Vein endothelial cell (primary cell): Measurements from ENCODE around the gene PPP1R18. TPM values are rescaled to one million over a fixed set of nuclear protein-coding genes. Genes with fewer than 3 reads are reported as not detected.

Experiments used
- small RNA-seq: library from RNA; depleted of rRNA; stranded (forward); fragments of <200 nt; gene quantifications from one replicate; pipeline ENCODE3, GENCODE V24; 2012
- total RNA-seq: library from RNA; depleted of rRNA; stranded (reverse); fragments of >200 nt; gene quantifications from 2 replicates; pipeline ENCODE4 v1.2.3, GENCODE V29; 2012

Gene PPP1R18, protein sequence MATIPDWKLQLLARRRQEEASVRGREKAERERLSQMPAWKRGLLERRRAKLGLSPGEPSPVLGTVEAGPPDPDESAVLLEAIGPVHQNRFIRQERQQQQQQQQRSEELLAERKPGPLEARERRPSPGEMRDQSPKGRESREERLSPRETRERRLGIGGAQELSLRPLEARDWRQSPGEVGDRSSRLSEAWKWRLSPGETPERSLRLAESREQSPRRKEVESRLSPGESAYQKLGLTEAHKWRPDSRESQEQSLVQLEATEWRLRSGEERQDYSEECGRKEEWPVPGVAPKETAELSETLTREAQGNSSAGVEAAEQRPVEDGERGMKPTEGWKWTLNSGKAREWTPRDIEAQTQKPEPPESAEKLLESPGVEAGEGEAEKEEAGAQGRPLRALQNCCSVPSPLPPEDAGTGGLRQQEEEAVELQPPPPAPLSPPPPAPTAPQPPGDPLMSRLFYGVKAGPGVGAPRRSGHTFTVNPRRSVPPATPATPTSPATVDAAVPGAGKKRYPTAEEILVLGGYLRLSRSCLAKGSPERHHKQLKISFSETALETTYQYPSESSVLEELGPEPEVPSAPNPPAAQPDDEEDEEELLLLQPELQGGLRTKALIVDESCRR
- 98.0 and 103 TPM in 2 replicates for total RNA-seq

DNA sequence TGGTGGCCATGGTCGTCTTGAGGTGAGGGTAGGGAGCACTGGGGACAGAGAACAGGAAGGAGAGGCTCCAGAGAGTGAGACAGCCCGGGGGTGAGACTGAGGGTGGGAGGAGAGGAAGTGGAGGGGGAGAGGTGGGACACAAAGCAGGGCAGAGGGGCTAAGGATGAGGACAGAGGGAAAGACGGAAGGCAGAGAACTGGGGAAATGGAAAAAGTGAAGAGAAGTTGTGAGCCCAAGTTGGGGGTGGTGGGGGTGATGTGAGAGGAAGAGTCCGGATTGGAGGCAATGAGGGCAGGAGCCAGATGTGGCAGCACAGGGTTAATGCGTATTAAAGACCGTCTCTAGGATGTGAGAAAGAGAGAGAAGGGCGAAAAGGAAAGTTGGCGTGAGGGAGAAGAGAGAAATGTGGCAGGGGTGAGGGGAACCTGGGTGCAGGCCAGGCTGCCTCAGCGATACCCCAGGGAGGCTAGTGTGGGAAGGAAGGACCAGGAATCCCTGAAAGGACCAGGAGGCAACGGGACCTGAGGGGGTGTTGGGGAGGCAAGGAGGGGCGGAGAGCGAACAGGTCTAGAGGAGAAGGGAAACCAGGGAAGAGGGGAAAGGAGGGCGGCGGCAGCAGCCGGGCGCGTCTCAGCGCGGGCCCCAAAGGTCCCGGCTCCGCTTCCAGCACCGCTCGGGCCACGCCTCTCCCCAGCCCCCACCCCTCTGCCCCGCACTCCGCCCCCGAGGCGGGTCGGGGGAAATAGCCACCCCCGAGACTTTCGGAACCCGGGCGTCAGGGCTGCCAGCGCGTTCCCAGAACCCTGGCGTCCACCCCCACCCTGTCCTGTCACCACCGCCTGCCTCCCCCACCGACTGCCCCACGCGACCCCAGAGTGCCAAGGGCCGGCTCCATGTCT is at the start of gene PPP1R18:
Gene PPP1R18 (minus strand): TSS at position 637 of the 899 bp plus-strand sequence. CDS start 627 bp downstream, at position 10.

DNA sequence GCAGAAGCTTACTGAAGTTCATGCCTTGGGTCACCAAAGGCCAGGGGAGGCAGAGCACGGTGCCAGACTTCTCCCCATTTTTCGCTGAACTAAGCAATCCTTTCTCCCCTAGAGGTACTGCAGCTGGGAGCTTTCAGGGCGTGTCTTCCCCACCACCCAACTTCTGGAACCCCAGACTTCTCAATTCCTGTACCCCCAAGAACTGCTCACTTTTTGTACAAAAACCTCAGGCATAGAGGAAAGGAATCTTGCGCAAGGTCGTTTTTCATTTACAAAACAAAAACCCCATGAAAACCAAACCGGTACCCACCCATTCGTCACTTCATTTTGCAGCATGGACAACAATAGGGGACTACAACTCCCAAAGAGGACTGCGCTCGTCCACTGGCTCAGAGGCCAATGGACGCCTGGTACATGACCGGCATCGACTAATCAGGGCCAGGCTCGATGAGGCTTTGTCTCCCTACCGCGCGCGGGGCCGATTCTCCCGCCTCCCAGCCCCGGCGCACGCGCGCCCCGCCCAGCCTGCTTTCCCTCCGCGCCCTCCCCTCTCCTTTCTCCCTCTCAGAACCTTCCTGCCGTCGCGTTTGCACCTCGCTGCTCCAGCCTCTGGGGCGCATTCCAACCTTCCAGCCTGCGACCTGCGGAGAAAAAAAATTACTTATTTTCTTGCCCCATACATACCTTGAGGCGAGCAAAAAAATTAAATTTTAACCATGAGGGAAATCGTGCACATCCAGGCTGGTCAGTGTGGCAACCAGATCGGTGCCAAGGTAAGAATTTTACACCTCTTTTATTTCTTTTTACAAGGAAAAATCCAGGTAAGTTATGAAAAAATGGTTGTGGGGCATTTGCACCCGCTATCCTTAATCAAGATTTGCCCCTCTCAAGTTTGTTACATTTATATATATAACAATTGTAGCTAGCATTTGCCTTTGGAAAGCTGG is 33.6 kb upstream of the PPP1R18 start, which contains the start of gene TUBB:
Gene TUBB (plus strand): TSS at position 562 of the 947 bp plus-strand sequence. CDS start 155 bp downstream, at position 717.

DNA sequence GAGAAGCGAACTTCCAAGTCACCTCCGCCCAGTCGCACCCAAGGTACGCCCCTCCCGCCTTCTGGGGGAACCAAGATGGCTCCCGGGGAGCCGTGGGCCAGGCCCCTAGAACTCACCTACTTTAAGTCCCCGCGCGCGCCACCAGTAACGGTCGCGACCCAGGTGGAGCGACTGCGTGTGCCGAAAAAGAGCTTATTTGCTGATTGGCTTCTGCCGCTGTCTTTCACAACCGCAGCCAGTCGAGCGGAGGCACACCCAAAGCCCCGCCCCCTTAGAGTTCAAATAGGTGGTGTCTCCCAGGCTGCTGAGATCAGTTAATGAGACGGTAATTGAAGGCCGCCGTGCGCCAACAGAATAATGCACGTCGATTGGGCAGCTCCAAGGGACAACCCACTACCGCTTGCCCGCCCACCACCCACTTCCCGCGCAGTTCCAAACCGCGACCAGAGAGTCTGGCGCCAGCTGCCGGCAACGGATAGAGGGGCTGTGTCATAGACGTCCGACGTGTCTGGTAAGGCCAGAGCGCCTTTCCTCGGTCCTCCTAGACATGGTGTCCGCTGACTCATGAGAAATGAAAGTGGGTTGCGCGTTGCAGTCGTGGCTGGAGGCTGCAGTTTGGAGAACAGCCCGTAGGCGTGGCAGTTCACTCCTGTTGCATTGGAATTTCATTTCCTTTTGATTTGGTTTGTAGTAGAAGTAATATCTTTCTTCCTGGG is 30.8 kb upstream of the PPP1R18 start, which contains the start of gene MDC1:
Gene MDC1 (minus strand): TSS at position 153 of the 716 bp plus-strand sequence. CDS start 2,106 bp downstream, outside the sequence.

DNA sequence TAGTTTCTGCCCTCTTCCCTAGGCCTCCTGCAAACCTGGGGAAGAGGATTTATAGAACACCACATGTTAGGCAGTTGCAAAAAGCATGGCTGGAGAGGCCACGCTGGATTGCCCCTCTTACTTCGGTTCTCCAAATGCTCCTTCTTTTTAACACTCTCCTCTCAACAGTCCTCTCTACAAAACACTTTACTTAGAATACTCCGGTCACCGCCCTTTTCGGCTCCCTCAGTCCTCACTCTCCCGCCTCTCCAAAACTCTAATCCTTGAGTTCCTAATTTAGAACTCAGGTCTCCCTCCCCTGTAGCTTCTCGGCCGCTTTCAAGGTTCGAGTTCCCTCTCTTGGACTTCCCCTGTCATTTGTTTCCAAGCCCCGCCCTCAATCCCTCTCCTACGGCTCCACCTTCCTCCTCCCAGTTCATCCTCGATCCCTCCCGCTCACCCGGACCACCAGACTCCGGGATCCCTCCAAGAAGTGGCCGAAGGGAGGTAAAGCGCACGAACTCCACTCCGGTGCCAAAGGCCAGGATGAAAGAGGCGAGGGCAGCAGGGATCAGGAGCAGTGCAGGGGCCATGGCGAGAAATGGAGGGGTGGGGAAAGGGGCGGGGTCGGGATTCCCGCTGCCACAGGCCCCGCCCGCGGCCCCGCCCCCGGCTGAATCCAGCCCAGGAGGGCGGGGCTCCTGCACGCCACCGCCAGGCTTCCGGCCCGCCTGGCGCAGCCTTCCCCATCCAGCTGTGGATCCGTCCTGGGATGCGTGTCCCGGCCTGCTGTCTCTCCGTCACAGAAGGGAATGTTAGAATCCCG is 4.2 kb upstream of the PPP1R18 start, which contains the start of gene NRM:
Gene NRM (minus strand): TSS at position 582 of the 805 bp plus-strand sequence. CDS start 10 bp downstream, at position 572.

DNA sequence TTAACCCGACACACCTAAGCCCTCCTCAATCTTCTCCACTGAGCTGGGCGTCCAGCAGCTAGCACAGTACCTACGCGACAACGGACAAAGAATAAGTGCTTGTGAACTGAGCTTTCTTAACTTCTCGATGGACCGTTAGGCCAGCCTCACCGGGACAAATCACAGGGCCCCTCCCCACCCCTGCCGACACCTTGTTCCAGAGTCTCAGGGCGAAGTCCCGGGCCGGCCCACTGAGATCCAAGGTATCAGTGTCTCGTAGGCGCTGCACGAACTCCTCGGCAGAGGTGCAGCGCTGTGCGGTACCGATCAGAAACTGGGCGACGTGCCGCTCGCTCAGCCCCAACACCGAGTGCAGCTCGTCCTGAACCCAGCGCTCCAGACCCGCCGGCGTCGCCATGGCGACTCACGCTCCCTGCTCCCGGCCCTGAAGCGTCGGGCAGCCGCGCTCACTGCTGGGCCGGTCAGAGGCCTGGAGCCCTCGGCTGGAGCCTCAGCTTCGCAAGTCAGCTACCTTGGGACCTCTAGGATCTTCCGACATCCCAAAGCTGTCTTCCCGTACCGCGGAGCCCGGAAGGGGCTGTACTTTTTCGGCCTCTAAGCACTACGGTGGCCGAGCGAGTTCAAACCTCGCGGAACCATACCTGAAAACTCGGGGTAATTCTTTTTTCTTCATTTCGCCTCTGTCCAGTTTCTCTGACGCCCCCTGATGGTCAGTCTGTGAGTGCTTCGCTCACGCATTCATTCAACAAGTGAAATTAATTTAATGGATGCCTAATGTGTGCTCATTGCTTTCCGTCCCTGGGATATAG is 13.8 kb downstream of the PPP1R18 start, which contains the start of gene DHX16:
Gene DHX16 (minus strand): TSS at position 562 of the 809 bp plus-strand sequence. CDS start 165 bp downstream, at position 397.

DNA sequence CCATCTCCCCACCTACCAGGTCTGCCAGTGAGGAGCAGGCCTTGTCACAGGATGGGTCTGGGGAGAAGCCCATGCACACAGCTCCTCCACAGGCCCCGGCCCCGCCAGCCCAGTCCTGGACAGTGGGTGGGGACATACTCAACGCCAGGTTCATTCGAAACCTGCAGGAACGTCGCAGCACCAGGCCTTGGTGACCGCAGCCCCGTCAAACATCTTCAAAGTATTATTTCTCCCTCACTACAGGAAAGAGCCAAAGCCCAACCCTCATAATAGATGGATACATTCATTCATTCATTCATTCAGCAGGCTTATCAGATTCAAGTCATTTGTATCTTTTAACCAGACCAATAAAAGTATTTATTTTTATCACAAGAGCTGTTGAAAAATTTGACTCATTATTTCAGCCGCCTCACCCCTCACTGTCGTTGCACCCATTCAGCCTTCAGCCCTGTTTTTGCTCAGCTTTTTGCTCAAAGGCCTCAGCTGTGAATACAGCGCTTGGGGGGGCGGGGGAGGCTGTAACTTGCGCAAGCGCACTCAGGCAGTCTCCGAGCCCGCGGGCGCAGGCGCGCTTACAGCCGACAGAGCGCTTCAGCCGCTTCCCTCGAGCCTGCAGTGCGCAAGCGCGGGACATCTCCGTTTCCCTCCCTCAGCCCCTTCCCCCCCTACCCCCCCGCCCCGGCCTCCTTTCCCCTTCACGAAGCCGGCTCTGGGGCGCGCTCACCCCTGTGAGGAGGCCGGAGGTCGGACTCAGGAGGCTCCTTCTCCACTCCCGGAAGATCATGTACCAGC is 39.8 kb downstream of the PPP1R18 start, which contains the start of gene C6orf136:
Gene C6orf136 (plus strand): TSS at position 684 of the 792 bp plus-strand sequence. CDS start 99 bp downstream, at position 783.

DNA sequence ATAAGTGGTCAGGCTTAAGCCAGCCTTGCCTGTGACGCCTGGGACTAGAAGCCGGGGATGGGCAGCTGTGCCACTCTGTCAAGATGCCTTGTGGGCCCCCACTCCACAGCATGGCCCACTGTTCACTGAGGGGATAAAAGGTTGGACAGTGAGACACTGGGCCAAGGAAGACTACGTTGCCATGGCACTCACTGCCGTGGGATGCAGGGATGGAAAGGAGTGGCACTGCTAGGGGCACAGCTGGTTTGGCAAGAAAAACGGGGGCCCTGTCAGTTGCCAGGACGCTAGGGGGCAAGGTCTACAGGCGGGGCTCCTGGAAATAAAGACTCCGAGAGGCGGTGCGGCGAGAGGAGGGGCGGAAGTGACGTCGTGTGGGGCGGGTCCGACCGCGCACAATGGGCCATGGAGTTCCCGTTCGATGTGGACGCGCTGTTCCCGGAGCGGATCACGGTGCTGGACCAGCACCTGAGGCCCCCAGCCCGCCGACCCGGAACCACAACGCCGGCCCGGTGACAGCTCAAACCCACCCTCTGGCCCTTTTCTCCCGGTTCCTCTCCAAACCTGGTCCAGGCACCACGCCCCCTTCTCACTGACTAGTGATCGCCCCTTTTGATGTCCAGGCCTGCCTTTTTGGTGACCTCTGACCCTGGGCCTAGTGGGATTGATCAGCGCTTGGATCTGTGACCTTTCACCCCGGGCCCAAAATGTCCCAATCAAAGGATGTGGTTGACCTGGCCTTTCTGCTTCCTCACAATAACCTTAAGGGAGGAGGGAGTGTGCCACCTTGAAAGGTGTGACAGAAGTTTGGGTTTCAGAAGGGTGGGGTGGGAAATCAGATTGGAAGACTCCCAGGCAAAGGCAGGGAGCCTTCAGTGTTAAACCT is 59.7 kb downstream of the PPP1R18 start, which contains the start of gene ATAT1:
Gene ATAT1 (plus strand): TSS at position 391 of the 883 bp plus-strand sequence.

Small RNAs within 50 kb of the gene (small RNA-seq; reads per million reads assigned to genes)
- gene RF00019, result not detected

Other genes with a start within 250 kb of the PPP1R18 start
- 435 and 565 TPM in 2 replicates for gene HLA-E, start 197.1 kb downstream of the PPP1R18 start, total RNA-seq
- 41.5 and 48.0 TPM in 2 replicates for gene GNL1, start 130.2 kb downstream of the PPP1R18 start, total RNA-seq
- gene PRR3, start 129.3 kb downstream of the PPP1R18 start, total RNA-seq, result 6.4 and 8.8 TPM in 2 replicates
- gene ABCF1, start 115.2 kb downstream of the PPP1R18 start, total RNA-seq, result 43.8 and 46.2 TPM in 2 replicates
- 41.1 and 44.7 TPM in 2 replicates for gene PPP1R10, start 69.4 kb downstream of the PPP1R18 start, total RNA-seq
- gene MRPS18B, start 68.8 kb downstream of the PPP1R18 start, total RNA-seq, result 65.7 and 73.2 TPM in 2 replicates
- 4.6 and 6.8 TPM in 2 replicates for gene ATAT1, start 59.8 kb downstream of the PPP1R18 start, total RNA-seq
- 3.8 and 4.2 TPM in 2 replicates for gene C6orf136, start 39.5 kb downstream of the PPP1R18 start, total RNA-seq
- 33.6 and 37.7 TPM in 2 replicates for gene DHX16, start 13.6 kb downstream of the PPP1R18 start, total RNA-seq
- gene NRM, start 4.3 kb upstream of the PPP1R18 start, total RNA-seq, result 5.6 and 7.0 TPM in 2 replicates
- 10.1 and 10.9 TPM in 2 replicates for gene MDC1, start 30.6 kb upstream of the PPP1R18 start, total RNA-seq
- gene TUBB, start 33.7 kb upstream of the PPP1R18 start, total RNA-seq, result 858 and 942 TPM in 2 replicates
- gene FLOT1, start 56.0 kb upstream of the PPP1R18 start, total RNA-seq, result 86.3 and 91.1 TPM in 2 replicates
- gene IER3, start 57.9 kb upstream of the PPP1R18 start, total RNA-seq, result 103 and 186 TPM in 2 replicates
- 3.6 and 11.1 TPM in 2 replicates for gene DDR1, start 197.9 kb upstream of the PPP1R18 start, total RNA-seq
- gene GTF2H4, start 221.6 kb upstream of the PPP1R18 start, total RNA-seq, result 18.1 and 19.3 TPM in 2 replicates
- gene VARS2, start 227.6 kb upstream of the PPP1R18 start, total RNA-seq, result 14.4 and 24.2 TPM in 2 replicates
- not detected in 2 replicates for gene SFTA2, start 245.5 kb upstream of the PPP1R18 start, total RNA-seq